ENCODE measurements around the gene FGF10. TPM values are rescaled to one million over a fixed set of nuclear protein-coding genes. Genes with fewer than 3 reads are reported as not detected.
A peak's percentile ranks its signal among the peaks of the same experiment; 100 is the strongest.

The FGF10 gene
- polyA plus RNA-seq, 4 donors, result 8.6 to 42.9 (median 10.5) TPM

DNA sequence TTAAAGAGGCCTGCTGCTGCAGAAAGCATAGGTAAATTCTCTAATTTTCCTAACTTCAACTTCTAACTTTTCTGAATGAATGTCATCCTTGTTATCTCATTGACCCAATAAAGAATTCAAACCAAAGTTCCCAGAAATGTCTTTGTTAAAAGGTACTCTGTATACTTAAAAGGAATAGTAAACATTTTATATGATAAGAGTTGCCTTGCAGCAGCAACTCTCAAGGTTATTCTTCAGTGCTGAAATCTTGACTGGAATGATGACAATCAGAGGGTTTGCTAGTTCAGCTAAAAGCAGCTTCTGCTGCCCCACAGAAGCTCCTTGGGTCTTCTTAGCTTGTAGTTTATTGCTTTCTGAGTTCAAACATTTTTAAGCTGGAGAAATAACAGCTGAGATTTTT lies 28.3 kb downstream of the FGF10 start:
- DNase-seq (ENCODE audit: low read depth in 4 of 4, low spot score in 3 of 4), result no peak

DNA sequence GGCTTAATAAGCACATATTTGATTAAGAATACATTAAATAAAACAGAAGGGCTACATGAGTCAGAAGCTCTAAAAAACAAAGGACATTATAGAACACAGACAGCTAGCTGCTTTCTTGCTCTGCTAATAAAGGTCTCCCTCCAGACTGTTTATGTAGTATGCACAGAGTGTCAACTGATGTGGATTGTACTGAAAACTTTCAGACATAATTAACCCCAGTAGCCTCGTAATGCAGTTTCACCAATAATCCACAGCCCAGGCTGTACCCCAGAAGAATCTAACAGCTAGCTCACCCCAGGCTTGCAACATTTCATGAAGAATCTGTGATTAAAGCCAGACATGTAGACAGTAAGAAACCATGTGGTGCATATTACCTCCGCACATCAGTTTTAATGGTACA lies 30.8 kb downstream of the FGF10 start:
- DNase-seq (ENCODE audit: low read depth in 4 of 4, low spot score in 3 of 4), result no peak

DNA sequence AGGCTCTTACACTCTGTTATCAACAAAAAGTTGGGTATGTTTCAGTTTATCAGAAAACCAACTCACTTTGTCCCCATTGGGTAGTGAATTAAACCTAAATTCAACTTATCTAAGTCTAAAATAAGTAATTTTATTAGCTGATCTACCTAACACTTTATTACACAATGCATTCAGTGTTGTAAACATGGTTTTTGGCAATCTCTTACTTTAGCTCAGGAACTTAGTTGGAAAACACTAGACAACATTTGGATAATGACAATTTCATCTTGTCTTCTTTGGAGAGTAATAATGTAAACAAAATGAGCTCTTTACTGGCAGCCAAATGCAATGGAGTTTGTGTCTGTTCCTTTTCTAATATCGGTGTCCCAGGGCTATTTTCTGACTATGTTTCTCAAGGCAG lies 33.0 kb downstream of the FGF10 start:
- DNase-seq (ENCODE audit: low read depth in 4 of 4, low spot score in 3 of 4), result no peak

DNA sequence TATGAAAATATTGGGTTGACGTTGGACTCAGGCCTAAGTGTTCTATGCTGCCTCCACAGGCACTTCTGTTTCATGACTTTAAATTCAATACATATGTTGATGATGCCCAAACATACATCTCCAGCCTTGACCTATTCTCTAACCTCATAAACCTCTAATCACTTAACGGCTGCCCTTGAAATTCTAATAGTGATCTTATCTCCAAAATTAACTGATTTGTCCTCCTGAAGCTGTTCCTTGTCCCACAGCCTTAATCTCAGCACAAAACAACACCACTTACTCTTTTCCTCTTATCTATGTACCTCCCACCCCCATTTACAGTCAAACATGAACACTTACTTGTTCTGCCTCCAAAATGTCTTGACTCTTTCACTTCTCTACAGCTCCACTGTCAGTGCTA lies 43.3 kb downstream of the FGF10 start:
- no peak for DNase-seq (ENCODE audit: low read depth in 4 of 4, low spot score in 3 of 4)

DNA sequence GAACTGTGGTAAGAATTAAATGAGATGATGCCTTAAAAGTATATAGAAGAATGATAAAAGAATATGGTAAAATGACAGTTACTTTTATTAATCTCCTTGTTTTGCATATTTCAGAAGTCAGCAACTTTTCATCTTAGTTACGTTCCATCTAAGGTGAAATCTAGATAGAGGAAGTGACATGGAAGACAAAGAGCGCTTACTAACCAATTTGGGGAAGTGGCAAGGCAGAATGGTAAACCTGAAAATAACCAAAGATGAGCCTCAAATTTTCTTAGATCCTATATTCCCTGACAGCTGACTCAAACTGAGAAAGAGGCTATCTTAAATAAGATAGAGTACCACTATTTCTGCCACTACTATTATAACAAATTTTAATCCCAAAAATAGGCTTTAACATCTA lies 52.5 kb downstream of the FGF10 start:
- DNase-seq (ENCODE audit: low read depth in 4 of 4, low spot score in 3 of 4), result no peak

DNA sequence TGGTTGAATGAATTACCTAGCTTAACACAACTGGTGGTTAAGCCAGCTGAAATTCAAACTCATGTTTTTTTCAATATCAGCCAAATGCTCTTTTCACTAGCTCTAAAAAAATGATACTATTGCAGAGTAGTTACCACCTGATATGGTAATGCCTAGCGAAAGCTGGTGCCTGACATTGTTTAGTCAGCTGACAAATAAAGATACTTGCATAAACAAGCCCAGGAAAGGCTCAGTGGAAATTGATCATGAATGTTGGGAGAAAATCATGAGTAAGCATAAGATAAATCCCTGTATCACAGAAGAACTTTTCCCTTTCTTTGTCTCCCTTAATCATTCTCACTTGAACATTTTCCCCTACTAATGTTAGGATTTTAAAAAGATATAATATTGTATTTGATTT lies 54.6 kb downstream of the FGF10 start:
- DNase-seq (ENCODE audit: low read depth in 4 of 4, low spot score in 3 of 4), result no peak

DNA sequence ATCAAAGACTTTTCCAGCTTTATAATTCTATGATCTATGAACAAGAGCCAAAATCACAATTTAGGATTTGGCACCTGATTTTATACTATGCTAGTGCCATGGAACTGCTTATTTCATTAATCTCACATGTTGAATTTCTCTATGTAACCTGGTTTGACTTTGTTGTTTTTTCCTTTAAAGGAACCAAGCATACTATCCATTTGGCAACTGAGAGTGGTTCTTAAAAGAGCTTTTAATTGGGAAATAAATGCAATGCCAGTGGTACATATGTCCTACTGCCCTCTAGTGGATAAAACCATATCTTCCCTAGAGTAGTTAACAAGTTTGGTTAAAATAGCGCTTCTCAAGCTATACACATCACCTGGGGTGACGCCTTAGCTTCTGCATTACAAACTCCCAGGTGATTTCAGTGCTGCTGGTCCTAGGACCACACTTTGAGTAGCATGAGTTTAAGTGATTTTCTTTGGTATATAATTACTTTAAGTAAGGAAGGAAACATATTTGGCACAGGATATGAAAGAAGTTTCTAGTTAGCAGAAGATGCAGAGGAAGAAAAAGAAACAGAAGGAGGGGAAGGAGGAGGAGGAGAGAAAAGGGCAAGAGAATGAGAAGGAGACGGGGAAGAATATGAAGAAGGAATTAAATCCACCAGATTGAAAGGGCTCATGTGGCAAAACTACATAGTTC lies 56.8 kb downstream of the FGF10 start:
- DNase-seq (ENCODE audit: low read depth in 4 of 4, low spot score in 3 of 4), result peak in 2 of 4 donors; percentile 1 to 14

DNA sequence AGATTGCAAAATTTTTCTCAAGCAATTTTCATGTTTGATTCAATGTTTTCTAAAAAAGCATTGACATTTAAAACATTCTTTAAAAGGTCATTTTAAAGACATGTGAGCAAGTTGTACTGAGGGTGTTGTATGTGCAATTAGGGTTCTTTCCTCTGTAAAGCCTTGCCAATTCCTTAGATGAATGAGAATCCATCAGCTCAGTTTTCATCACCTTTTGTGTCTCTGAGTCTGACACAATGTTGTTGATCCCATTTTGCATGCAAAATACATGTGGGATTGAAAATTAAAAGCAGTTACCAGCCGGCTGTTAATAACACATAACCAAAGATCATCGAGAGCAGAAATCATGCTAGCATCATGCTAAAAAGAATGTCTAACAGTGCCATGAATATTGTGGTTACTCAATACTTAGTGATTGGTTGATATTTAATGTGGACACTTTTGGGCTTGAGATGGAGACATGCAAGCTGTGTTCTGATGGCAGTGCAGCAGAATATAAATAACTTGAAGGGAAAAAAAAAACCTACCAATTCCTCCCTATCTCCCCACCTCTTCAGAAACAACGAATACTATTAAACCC lies 57.7 kb downstream of the FGF10 start:
- no peak for DNase-seq (ENCODE audit: low read depth in 4 of 4, low spot score in 3 of 4)

DNA sequence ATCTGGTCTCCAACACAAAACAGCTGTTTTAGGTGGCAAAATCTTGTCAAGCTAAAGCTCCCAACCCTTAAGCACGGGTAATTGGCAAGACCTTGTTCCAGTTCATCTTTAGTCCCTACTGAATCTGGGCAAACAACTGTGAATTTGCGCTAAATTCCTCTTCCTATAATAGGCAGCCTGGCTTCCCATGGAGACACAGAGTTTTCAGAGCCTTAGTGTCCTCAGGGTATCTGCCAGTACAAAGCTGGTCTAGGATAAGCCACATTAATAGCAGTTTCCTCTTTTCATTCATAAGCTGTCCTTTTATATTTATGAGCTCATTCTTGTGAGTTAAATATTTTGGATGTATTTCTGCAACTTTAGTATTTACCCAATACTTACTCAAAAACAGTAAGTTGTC lies 59.5 kb downstream of the FGF10 start:
- DNase-seq (ENCODE audit: low read depth in 4 of 4, low spot score in 3 of 4), result no peak

DNA sequence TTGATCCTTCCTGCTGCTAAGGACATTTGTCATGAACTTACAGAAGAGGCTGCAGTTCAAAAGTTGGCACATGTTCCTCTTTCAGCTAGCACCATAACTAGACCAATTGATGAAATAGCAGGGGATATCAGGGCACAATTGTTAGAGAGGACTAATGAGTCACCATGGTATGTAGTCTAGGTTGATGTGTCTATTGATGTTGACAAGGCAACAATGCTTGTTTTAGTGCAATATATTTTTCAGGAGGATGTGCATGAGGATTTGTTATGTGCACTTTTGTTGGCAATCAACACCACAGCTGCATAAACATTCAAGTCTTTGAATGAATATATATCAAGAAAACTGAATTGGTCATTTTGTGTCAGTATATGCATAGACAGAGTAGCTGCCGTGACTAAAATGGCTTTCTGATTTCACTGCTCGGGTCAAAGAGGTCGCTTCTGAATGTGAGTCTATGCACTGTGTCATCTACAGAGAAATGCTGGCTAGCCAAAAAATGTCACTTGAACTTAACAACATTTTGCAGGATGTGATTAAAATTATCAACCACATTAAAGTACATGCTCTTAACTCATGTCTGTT lies 68.0 kb downstream of the FGF10 start:
- no peak for DNase-seq (ENCODE audit: low read depth in 4 of 4, low spot score in 3 of 4)

DNA sequence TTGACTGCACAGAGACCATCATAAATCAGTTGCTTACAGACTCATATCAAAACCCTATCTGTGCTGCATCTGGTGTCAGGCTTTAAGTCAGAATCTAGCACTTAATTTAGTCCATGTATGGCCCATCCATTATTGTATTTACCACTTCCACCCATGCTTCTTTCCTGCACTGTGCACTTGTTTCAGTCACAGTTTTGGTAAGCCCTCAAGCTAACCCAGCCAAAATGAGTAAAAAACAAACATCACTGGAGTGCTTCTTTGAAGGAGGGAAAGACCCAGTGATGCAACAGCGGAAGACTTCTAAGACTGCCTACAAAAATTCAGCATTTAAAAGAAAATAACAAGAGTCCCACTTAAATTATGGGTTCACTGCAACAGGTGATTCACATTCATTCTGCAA lies 69.0 kb downstream of the FGF10 start:
- DNase-seq (ENCODE audit: low read depth in 4 of 4, low spot score in 3 of 4), result no peak

DNA sequence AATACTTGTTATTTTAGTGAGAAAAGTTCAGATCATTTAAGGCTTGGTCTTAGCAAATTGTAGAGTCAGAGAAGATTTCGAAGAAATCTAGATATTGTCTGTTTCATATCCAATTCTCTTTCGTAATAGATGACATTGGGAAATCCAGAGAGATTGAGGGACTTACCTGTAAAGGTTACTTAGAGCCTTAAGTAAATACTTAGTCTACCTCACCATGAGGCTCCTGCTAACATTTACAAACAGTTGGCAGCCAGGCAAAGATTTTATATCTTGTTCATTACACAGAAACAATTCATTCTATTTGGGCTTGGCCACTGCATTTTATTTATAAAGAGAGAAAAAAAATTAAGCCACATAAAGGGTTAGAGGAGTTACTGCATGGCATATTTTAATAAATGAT lies 70.3 kb downstream of the FGF10 start:
- no peak for DNase-seq (ENCODE audit: low read depth in 4 of 4, low spot score in 3 of 4)

DNA sequence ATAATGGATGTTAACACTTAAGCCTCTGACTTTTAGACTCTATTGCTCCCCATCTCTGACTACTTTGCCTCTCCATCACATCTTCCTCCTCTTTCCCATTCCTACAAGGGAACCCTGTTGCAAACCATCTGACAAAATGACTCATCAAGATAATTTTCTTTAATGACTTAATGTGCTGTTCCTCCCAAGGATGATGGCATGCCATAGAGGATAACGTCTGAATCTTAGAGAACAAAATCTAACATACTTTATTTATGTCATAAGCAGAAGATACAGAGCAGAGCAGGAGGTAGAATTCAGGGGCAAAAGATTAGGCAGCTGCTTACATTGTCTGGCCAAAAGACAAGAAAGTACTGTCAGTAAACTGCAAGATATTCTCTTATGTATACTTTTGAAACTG lies 76.8 kb downstream of the FGF10 start:
- DNase-seq (ENCODE audit: low read depth in 4 of 4, low spot score in 3 of 4), result no peak

DNA sequence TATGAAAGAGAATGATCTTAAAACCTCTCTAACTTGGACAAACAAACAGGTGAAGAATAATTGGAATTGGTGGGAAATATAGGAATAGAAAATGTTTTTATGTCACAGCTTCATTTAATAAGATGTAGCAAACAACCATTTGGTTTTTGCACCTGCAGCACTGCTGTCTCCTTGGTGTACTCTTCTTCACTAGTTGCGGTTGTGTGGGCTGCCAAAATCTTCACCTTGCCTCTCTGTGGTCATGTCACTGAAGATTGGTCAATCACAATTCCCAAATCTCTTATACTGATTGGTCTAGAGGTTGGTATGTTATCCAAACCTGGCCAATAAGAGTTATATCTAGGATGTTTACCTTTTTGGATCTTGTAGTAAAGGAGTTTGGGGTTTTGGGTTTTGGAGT lies 88.7 kb downstream of the FGF10 start:
- no peak for DNase-seq (ENCODE audit: low read depth in 4 of 4, low spot score in 3 of 4)

DNA sequence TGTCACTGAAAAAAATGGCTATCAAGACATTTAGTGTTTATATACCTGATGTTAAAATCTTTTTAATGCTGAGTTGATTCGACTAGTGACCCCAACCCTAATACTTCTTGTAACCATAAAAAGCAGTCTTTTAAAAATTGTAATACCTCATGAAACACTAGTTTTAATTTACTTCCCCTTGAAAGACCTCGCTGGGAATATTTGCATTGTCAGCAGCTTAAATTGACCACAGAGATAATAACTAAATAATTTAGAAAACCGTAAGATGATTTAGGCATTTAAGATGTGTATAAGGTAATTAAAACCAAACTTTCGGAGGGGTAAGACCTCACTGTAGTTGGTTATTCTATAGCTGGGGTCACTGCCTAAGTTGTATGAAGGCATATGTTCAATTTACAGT lies 89.8 kb downstream of the FGF10 start:
- DNase-seq (ENCODE audit: low read depth in 4 of 4, low spot score in 3 of 4), result no peak

DNA sequence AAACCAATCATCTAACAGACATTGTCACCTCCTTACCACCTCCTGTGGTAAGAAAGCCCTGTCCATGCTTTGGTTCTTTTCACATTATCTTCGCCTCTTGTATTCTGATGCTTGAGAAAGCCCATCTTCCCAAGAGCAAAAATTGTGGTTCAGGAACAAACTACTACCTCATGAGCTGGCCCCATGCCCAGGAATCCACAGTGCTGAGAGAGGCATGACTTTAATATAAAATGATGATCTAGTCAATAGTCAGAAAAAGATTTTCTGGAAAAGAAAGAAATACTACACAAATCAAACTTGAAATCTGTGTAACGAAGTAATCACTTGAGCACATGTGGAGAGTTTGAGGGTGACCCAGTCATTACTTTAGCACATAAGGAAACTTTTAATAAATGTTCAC lies 94.7 kb downstream of the FGF10 start:
- no peak for DNase-seq (ENCODE audit: low read depth in 4 of 4, low spot score in 3 of 4)

DNA sequence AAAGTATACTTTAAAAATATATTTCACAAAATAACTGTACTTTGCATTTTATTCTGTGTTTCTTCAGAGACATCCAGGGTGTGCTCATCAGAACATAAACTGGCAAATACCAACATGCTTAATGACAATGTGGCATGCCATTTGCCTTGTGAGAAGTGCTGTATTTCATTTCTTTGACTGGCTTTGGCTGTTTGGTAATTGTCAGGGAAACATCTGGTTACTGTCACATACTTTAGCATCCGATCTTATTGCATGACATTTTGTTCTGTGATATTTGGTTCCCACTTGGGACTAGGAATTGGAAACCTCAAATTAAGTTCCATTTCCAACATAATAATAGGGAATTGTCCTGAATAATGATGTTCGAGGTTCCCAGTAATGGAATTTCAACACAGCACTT lies 96.5 kb downstream of the FGF10 start:
- DNase-seq (ENCODE audit: low read depth in 4 of 4, low spot score in 3 of 4), result no peak

DNA sequence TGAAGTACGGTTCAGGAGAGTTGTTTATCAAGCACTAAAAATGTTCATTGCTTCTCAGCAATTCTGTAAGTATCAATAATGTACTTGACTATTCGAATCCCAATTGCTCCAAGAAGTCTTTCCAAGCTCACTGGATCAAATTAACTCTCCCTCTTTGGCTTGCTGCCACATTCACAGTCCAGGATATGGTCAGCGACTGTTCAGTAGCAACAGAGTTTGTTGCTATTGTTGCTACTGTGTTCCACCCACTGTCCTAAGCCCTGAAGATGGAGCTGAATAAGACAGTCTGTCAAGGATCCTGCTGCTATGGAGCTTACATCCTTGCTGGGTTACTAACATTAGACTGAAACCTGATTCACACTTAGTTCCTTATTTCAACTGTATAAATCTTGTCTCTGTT lies 110.8 kb downstream of the FGF10 start:
- DNase-seq (ENCODE audit: low read depth in 4 of 4, low spot score in 3 of 4), result no peak

DNA sequence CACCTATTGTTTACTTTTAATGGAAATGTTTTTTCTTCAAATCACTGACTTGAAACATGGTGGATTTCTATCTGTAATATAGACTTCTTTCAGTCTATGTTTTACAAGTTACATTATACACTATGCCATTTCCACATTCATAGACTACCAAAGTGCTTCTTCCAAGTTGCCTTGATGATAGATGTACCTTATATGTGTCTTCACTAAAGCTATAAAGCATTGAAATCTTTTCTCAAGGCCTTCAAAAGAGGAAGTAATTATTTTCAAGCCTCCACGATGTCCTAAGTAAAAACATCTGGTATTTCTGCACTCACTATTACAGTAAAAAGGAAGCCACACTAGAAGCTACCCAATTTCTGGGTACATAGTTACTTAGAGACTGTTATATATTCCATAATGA lies 113.3 kb downstream of the FGF10 start:
- DNase-seq (ENCODE audit: low read depth in 4 of 4, low spot score in 3 of 4), result no peak

DNA sequence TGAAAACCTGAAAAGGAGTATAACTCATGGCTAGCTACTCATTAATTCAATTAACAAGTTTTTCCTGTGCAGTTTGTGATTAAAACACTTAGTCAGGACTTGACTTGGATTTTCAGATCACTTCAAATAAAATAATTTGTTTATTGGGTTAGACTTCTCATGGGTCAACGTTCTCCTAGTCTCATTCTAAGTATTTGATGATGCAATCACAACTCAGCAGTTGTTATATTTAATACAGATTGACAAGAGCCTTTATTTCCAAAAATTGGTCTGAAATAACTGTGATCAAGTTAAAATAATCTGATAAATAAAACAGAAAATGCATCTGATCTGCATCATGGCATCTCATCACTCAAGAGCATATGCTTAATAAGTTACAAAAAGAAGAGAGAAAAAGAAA lies 113.9 kb downstream of the FGF10 start:
- DNase-seq (ENCODE audit: low read depth in 4 of 4, low spot score in 3 of 4), result no peak

DNA sequence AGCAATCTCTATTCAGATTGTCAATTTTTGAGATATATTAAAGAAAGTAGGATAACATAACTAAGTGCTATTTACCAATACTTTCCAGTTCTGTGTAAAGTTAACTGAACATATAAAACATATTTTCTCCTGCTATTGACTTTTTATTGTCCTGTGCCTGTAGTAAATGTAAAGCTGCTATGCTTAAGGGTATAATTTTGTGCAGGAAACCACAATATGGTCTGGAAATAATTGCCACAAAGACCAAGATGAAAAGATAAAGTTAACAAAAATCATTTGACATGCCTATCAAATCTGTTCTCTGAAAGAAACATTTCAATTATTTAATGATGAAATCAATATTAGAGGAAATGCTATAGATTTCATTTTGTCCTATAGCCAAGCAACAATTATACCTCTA lies 121.3 kb downstream of the FGF10 start:
- DNase-seq (ENCODE audit: low read depth in 4 of 4, low spot score in 3 of 4), result no peak

DNA sequence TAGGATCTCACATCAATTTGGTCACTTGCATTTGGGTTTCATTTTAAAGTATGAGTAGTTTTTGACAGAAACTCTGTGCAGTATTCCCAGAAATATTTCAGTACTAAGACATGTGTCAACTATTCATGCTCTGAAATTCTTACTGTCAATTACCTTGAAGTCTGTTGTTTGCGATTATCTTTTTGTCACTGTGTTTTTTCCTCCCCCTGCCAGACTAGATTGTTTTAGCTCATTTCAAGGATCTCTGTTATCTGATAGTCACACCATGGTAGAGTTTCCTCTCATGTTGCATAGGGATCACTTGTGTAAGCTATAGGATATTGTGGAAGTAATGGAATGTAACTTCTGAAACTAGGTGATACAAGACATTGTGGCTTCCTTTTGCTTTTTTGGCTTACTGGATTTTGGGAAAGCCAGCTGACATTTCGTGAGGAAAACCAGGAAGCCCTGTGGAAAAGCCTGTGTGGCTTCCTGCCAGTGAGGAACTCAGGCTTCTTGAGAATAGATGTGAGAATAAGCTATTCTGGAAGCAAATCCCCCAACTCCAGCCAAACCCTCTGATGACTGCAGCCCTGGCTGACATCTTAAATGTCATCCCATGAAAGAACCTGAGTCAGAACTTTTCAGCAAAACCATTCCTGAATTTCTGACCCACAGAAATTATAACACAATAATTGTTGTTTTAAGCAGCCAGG lies 122.2 kb downstream of the FGF10 start:
- no peak for DNase-seq (ENCODE audit: low read depth in 4 of 4, low spot score in 3 of 4)

All from left renal pelvis (tissue), 4 donors.